ENCODE measurements around the gene PYGB.

The PYGB gene

DNA sequence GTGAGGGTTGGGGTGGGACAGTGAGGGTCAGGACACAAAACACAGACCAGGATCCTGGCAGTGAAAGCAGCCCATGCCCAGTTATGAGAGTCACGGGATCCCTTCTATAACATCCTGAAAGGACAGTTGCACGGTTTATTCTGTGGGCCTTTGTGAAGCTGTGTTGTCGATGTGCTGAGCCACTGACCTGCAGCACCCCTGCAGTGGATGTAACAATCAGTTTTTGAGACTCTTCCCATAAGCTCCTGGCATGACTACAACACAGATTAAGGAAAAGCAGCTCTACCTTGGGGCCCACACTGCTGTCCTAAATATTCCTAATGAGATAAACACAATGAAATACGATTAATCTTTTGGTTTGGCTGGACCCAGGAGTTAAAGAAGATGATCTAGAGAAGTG, 3.7 kb downstream of the PYGB start:
- H3K4me3 ChIP-seq (ENCODE audit: low read depth in 1 of 2, low read length in 1 of 2) = no peak overlapping the region
- peaks cover 18 to 22% of the 10 kb centered on the region in 2 experiments for H3K4me1 ChIP-seq (ENCODE audit: control insufficient read depth in 1 of 2, insufficient read depth in 1 of 2, low read depth in 1 of 2, low read length in 1 of 2)
- no peaks in the 10 kb centered on the region for H3K9me3 ChIP-seq
- peaks cover 10% of the 10 kb centered on the region for H3K27me3 ChIP-seq
- H3K36me3 ChIP-seq = no peaks in the 10 kb centered on the region
- H3K27ac ChIP-seq = no peak overlapping the region
- TF ChIP-seq, protein P1, sequence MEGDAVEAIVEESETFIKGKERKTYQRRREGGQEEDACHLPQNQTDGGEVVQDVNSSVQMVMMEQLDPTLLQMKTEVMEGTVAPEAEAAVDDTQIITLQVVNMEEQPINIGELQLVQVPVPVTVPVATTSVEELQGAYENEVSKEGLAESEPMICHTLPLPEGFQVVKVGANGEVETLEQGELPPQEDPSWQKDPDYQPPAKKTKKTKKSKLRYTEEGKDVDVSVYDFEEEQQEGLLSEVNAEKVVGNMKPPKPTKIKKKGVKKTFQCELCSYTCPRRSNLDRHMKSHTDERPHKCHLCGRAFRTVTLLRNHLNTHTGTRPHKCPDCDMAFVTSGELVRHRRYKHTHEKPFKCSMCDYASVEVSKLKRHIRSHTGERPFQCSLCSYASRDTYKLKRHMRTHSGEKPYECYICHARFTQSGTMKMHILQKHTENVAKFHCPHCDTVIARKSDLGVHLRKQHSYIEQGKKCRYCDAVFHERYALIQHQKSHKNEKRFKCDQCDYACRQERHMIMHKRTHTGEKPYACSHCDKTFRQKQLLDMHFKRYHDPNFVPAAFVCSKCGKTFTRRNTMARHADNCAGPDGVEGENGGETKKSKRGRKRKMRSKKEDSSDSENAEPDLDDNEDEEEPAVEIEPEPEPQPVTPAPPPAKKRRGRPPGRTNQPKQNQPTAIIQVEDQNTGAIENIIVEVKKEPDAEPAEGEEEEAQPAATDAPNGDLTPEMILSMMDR (IDR thresholded peaks at IDR 0.05) = no peak

DNA sequence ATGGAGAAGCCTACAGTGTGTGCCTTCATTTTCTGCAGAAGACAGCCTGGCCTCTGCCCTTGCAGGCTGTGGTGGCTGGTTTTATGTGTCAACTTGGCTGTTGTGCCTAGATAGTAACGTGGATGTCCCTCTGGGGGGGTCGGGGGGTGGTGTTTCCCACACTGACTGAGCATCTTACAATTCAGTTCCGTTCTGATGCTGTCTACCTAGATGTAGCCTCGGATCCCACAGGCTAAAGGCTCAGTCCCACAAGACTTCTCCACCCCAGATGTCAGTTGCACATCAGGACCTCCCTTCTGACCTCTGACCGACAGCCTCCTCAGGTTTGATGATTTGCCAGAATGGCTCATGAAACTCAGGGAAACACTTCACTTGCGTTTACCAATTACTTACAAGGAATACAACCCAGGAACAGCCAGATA, 4.4 kb downstream of the PYGB start:
- Histone ChIP-seq H3K36me3 (no peaks in the 10 kb centered on the region), H3K9me3 (no peaks in the 10 kb centered on the region), H3K4me3 (ENCODE audit: low read depth in 1 of 2, low read length in 1 of 2) (no peak overlapping the region), H3K27me3 (peaks cover 3% of the 10 kb centered on the region), H3K27ac (no peak overlapping the region), H3K4me1 (ENCODE audit: control insufficient read depth in 1 of 2, insufficient read depth in 1 of 2, low read depth in 1 of 2, low read length in 1 of 2) (peaks cover 13 to 15% of the 10 kb centered on the region in 2 experiments)
- TF ChIP-seq, protein P1 (IDR thresholded peaks at IDR 0.05) = no peak

DNA sequence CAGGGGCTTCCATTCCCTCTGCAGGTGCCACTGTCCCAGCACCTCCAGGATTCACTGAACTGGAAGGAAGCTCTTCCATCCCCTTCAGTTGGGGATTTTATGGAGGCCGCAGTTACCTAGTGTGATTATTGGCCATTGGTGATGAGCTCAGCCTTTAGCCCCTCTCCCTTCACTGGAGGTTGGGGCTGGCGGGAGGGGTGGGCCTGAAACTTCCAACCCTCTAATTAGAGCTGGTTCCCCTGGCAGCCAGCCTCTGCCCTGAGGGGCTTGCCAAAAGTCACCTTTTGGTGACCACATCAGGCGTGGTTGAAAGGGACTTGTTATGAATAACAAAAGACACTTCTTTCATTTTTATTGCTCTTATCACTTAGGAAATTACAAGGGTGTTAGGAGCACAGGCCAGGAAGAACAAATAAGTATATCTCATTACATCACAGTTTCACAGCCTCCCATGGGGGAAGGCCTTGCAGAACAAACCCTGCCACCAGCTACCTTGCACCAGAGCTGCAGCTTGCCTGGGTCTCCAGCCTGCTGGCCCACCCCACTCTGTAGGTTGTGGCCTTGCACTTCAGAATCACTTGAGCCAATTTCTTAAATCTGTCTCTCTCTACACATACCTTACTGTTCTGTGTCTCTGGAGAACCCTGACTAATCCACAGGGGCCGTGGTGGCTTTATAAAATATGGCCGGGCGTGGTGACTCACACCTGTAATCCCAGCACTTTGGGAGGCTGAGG, 5.0 kb downstream of the PYGB start:
- H3K36me3 ChIP-seq = no peaks in the 10 kb centered on the region
- peaks cover 9 to 10% of the 10 kb centered on the region in 2 experiments for H3K4me1 ChIP-seq (ENCODE audit: control insufficient read depth in 1 of 2, insufficient read depth in 1 of 2, low read depth in 1 of 2, low read length in 1 of 2)
- no peaks in the 10 kb centered on the region for H3K27me3 ChIP-seq
- H3K9me3 ChIP-seq = no peaks in the 10 kb centered on the region
- TF ChIP-seq, protein P1 (IDR thresholded peaks at IDR 0.05) = no peak
- H3K27ac ChIP-seq = no peak overlapping the region
- H3K4me3 ChIP-seq (ENCODE audit: low read depth in 1 of 2, low read length in 1 of 2) = no peak overlapping the region

DNA sequence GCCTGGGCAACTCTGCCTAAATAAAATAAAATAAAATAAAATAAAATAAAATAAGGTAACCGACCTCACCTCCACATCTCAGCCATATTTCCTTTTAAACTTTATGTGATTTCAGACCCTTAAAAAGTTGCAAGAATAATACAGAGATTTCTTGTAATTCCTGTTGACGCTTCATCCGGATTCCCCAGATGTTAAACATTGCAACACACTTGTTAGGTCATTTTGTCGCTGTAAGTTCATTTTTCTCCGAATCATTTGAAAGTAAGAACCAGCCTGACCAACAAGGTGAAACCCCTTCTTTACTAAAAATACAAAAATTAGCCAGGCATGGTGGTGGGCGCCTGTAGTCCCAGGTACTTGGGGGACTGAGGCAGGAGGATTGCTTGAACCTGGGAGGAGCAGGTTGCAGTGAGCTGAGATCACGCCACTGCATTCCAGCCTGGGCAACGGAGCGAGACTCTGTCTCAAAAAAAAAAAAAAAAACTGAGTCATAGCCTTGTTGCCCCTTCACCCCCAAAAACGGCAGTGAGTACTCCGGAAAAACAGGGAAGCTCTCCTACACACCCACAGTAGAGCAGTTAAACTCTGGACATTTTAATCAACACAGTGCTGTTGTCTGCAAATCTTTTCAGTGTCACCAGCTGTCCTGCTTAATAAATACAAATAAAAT, 5.9 kb downstream of the PYGB start:
- peaks cover 3 to 6% of the 10 kb centered on the region in 2 experiments for H3K4me1 ChIP-seq (ENCODE audit: control insufficient read depth in 1 of 2, insufficient read depth in 1 of 2, low read depth in 1 of 2, low read length in 1 of 2)

DNA sequence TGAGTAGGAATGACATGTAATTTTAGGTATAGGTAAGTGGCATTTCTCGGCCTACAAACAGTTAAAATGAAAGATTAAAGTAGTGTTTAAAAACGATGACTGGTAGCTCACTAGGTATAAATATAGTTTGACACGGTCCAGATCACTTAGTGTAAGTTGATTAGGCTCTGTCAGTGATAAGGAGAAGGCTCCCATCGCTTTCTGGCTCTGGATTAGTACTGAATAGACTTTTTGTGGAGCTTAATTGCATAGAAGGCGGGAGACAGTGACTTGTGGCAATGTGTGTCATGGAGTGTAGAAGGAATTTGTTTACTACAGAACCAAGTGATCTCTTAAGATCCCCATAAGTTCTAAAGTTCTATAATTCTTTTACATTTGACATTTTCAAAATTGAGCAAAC, 6.7 kb downstream of the PYGB start:
- Histone ChIP-seq H3K9me3 (no peaks in the 10 kb centered on the region), H3K27ac (no peak overlapping the region), H3K27me3 (no peaks in the 10 kb centered on the region), H3K4me3 (ENCODE audit: low read depth in 1 of 2, low read length in 1 of 2) (no peak overlapping the region), H3K36me3 (peaks cover 5% of the 10 kb centered on the region), H3K4me1 (ENCODE audit: control insufficient read depth in 1 of 2, insufficient read depth in 1 of 2, low read depth in 1 of 2, low read length in 1 of 2) (no peaks in the 10 kb centered on the region)
- TF ChIP-seq, protein P1 (IDR thresholded peaks at IDR 0.05) = no peak

More for the DNA sequence above, 5.9 kb downstream of the PYGB start:
- TF ChIP-seq, protein P1 (IDR thresholded peaks at IDR 0.05) = no peak
- H3K4me3 ChIP-seq (ENCODE audit: low read depth in 1 of 2, low read length in 1 of 2) = no peak overlapping the region
- no peaks in the 10 kb centered on the region for H3K9me3 ChIP-seq
- H3K27me3 ChIP-seq = no peaks in the 10 kb centered on the region
- no peaks in the 10 kb centered on the region for H3K36me3 ChIP-seq
- no peak overlapping the region for H3K27ac ChIP-seq
